OCI-M1 (cell line): Measurements from ENCODE around the gene MPST.
"Not testable (repeated sequence)": the region's sequence is repeated elsewhere in the genome, so short reads cannot be mapped to it uniquely, and the experiment has no call there.

Source experiments
- DNase-seq: peaks from one replicate; lab custom pipeline; 2025; lab: John Stamatoyannopoulos, UW

The MPST gene

DNA sequence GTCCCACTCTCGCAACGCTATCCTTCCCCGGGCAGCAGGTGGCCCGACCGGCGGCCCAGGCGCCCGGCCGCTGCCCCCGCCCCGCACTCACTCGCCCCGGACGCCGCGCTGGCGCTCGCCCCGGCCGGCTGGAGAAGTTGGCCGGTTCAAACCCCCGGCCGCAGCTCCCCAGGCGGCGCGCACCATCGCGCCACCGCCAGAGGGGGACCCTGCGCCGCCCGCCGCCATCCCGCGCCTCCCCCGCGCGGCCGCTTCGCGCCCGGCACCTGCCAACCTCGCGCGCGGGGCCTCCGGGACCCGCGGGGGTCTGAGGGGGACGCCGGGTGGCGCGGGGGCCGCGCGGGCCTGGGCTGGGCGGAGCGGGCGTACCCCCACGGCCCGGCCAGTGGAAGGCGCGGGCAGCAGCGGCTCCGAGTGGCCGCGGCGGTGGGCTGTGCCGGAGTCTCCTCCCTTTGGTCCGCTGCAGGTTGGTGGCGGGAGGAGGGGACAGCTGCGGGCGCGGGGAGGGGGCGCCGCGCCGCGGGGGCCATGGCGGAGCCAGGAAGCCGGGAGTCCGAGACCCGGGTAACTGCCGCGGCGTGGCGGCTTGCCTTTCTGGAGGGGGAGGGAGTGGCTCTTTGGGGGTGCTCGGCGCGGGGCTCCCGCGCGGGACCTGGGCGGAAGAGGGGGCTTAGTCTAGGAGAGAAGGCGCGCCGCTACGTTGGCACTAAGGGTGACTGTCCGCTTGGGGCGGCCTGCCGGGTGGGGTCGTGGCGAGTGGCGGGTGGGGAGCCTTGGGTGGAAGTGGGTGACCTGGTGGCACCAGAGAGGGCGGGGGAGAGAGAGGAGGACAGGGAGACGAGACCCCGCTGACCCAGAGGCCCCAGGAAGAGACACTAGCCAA, at the start of gene MPST, which contains the start of gene TST:
Gene MPST (plus strand): TSS at position 434 of the 883 bp plus-strand sequence. CDS start 95 bp downstream, at position 529.
Gene TST (minus strand): TSS at position 139 of the 883 bp plus-strand sequence. CDS start 715 bp downstream, outside the sequence.
- peak; percentile 79 for DNase-seq

DNA sequence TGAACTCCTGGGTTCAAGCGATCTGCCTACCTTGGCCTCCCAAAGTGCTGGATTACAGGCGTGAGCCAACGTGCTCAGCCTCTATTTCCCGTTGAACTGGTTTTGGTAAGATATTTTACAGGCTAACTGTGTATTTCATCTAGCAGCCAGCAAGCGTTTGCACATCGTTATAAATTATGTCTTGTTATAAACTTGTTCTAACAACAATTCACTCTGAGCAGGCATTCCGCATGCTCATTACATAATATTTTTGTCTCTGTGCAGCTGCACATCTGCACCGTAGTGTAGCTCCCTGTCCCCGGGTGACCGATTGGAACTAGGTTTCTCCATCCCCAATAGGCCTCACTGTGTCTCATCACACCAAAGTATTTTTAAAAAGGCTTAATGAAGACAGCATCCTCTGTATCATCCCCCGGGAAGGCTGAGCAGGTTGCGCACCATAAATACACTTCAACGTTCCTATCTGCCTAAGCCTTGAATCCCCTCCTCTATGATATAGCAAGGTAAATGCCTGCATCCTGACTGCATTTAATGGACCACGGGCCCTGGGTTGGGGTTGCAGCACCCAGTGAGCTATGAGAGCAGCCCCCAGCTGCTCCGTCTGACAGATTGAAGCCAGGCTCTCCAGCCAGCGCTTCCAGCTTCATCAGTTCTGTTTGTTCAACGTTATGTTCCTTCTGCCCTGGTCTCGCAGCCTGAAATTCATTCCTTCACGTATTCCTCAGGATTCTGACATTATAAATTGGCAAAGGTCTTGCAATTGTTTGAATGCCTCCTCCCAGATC, 48.0 kb upstream of the MPST start:
- no peak for DNase-seq

DNA sequence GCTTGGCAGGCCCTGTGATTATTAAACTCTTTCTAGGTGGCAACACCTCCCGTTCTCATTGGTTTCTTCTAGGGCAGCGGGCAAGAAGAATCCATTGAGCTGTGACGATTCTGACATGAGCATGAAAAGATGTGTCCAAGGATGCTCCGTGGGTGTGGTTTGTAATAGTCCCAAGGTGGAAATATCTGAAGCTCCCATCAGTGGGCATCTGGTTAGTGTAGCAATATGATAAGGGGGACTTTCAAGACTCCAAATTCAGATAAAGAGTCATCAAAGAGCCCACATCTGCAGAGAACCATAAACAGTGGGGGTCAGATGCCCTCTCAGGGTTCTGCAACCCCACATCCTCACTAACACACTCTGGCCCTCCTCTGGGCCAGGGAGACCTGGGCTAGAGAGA, 42.9 kb upstream of the MPST start:
- no peak for DNase-seq

DNA sequence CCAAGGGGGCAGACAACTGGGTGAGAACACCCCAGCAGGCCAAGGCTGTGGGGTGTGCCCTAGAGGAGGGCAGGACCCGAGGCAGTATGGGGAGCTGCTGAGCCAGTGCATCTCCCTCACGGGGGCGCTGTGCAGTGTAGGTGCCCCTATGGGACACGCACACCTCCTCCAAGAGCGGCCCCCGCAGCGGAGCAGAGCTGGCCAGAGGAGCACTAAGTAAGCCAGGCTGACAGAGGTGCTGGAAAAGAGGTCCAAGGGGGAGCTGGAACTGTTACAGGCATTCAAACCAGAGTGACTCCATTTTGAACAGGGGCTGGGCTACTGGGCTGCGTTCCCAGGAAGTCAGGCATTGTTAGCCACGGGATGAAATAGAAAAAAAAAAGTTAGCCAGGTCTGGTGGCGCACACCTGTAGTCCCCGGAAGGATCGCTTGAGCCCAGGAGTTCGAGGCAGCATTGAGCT, 42.1 kb upstream of the MPST start:
- peak; percentile 55 for DNase-seq

DNA sequence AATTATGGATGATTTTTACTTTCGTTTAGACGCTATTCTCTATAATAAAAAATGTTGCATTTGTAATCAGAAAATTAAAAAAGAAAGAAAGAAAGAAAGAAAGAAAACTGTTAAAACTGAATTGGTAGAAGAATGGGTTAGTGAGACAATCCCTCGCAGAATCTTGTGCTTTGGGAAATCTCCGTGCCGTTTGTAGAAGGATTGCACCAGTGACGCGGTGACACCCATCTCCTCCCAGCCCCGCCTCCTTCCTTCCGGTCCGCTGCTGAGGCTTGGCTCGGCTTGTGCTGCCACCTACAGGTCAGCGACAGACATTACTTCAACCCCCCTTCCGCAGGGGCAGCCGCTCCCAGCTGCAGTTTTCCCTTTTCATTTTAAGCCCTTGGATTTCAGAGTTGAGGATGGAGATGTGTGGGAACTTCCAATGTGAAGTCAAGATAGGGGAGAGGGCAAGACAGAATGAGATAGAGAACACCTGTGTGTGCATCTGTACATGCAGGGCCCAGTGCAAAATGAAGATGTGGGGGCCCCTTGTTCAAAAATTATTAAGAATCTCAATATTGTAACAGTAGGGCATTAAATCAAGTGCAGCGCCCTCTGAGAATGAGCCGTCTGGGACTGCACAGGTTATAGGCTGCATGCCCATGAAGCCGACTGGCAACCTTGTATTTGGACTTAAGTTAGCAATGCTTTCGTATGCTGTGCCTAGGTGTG, 41.4 kb upstream of the MPST start:
- DNase-seq: peak; percentile 95

DNA sequence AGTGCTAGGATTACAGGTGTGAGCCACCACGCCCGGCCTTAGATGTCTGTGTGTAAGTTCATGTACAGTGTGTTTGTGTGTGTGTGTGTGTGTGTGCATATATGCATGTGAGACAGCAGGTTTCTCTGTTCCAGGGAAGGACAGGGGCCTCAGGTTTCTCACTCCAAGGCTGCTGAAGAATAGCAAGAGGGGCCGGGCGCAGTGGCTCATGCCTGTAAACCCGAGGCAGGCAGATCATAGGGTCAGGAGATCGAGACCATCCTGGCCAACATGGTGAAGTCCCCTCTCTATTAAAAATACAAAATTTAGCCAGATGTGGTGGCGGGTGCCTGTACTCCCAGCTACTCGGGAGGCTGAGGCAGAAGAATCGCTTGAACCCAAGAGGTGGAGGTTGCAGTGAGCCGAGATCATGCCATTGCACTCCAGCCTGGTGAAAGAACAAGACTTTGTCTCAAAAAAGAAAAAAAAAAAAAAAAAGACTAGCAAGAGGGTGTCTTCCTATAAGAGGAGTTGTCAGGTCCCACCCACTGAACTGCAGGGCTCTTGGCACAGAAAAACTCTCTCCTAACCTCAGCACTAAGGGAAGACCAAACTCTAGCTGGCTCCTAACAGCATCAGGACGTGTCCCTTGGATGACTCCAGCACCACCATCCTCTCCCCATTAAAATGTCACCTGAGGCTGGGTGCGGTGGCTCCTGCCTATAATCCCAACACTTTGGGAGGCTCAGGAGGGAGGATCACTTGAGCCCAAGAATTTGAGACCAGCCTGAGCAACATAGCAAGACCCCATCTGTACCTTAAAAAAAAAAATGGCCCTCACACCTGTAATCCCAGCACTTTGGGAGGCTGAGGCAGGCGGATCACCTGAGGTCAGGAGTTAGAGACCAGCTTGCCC, 40.3 kb upstream of the MPST start:
- no peak for DNase-seq

DNA sequence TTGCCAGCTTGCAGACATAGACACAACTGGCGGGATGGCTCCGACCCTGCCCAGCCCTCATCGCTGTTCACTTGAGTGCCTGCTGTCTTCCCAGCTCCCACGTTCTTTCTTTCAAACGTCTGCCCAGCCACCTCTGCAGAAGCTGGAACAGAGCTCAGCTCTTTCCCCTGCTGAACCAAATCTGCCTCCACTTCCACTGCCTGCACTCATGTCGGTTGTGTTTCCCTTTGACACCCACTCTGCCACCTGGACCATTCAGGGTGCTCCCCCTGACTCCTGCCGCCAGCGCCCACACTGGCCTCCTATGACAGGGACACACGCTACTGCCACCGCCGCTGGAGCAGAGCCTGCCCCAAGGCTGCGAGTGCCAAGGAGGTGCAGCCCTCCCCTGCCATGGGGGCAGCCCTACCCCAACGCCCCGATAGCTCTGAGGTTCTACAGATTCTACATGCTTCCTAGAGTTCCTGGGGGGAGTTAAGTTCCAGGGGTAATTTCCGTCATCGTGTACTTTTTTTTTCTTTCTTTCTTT, 38.2 kb upstream of the MPST start:
- no peak for DNase-seq

DNA sequence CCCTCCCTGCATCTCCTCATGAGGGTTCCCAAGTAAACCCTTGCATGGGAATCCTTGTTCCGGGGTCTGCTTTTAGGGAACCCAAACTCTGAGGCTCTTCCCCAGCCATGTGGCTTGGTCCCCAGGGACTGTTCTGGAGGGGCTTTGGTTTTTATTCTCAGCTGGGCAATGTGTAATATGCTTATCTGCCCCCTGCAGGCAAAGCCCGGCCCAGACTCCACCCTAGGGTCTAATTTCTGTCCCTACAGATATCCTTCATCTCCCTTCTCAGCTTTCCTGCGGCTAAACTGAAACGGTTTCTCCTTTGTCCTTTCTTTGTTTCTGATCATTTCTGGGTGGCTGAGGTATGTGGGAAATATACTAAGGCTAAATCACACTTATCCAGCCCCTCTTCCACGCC, 37.4 kb upstream of the MPST start:
- DNase-seq: peak; percentile 94

DNA sequence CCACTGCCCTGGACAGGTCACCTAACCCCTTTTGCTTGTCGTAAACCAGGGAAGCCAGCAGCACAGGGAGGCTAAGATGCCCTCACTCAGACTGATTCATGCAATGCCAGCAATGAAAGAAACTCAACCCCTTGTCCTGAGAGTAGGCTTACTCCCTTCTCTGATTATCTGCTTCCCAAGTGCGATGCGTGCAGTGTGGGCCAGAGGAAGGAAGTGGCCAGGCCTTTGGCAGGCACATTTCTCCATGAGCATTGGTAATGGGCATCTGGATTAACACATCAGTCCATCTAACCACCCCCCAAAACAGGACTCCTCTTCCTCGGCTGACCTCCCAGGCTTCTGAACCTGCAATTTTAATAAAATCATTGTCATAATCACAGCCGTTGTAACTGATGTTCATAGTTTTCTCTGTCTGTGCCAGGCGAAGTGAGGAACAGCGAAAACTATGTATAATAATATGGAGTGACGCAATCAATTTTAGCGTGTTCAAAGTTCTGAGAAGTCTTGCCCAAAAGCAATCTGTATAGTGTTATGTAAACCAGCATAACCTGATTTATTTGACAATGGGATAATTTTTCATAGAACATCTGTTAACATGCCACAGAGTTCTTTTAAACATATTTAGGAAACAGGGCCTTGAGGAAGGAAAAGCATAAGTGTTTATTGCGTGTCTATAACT, 34.2 kb upstream of the MPST start:
- no peak for DNase-seq

DNA sequence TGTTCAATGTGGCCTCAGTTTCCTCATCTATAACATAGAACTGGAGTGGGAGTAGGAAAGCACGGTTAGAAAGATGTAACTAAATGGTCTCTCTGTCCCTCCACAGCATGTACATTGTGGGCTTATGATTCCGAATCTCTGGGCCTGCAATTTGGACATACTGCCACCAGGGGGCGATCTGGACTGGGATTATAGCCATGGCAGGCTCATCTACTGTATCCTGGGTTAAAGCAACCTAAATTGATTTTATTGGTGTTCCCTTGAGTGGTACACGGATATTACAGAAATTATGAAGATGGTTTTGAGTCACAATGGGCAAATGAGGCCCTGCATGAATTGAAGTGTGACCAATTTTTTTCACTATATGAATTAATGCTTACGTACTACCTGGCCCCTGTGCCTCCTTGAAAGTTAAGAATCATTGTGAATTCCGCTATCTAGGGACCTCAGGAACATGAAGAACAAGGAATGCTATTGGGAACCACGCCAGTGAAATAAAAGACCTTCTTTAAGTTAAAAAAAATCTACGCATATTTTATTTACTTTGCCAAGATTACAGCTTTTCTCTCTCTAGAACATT, 33.2 kb upstream of the MPST start:
- peak; percentile 73 for DNase-seq

DNA sequence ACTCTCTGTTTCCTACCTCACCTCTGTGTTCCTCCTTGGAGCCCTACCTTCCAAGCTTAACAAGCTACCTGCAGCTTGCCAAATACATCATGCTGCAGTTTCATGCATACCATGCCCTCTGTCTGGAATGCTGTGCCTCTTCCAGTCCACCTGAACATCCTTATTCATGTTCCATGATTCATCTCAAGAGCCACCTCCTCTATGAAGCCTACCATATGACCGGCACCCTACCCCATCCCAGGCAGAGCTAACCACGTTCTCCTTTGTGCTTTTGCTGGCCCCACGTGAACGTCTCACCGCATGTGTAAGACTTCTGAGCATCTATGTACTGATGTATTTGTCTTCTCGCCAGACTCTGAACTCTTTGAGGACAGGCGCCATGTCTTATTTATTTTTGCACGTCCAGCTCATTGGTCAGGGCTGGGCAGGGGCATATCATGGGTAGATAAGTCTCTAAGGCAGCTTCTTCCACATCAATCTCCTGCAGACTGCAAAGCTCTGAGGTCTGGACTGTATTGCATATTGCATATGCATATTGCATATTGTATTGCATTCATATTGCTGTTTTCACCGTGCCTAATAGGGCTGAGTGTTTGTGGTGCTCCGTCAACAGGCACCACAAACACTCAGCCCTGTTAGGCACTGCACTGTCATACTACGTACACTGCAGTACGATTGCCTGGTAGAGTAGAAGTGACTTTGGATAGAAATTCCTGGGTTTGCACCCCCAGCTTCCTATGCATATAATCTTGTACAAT, 31.3 kb upstream of the MPST start:
- no peak for DNase-seq

DNA sequence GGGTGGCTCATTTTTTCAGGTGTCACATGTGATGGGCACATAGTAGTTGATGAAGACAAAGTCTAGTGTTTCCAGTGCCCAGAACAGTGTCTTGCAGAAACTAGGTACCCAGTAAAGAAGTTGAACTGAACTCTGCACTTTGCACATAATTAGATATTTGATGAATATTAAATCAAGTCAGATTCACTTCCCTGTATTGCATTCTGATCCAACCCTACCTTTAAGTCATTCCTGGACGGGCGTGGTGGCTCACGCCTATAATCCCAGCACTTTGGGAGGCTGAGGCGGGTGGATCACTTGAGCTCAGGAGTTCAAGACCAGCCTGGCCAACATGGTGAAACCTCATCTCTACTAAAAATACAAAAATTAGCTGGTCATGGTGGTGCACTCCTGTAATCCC, 30.5 kb upstream of the MPST start:
- DNase-seq: not testable (repeated sequence)

DNA sequence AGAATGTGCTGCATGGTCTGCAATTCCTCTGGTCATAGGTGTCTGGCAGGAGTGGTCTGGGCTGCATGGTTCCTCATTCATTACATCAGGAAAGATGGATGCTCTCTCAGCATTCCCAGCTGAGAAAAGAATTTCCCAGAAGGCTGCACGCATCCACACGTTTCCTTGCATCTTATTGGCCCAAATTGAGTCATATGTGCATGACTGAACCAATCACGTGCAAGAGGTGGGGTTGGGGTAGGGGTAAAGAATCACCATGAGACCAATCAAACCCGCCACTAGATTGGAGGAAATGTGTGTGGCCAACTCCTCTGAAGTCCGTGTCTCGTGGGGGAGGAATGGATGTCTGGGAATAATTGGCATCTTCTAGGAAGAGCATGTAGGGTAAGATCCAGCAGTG, 29.1 kb upstream of the MPST start:
- DNase-seq: no peak

DNA sequence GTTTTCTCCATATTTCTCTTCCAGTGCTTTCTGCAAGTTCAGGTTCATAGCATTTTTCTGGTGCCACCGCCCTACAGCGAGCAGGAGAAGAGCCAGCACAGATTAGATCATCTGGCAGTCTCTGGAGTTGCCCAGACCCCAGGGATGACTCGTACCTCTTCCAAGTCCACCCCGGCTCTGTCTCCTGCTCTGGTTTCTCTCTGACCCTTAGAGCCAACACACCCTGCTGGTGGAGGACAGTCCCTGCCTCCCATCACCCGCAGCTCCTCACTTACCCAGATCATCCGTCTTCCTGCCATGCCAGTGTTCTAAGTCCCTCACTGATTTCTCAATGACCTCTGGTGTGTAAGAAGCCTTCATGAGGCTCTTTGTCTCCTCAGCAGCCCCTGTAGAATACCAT, 28.3 kb upstream of the MPST start:
- DNase-seq: no peak

DNA sequence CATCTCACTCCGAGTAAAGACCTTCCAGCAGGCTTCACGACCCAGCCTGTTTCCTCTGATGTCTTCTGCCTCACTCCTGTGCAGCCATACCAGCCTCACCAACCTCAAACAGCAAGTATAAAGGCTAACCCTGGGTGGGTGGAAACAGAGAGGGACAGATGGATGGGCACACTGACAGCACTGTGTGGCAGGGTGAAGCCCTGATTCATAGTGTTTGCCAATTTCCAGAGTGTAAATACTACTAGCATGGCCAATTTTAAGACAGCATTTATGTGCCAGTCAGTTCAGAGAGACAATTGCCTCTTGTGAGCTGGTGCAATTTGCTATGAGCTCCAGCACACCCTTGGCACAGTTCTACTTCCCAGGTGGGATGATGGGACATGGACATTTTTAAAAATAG, 21.8 kb upstream of the MPST start:
- no peak for DNase-seq

DNA sequence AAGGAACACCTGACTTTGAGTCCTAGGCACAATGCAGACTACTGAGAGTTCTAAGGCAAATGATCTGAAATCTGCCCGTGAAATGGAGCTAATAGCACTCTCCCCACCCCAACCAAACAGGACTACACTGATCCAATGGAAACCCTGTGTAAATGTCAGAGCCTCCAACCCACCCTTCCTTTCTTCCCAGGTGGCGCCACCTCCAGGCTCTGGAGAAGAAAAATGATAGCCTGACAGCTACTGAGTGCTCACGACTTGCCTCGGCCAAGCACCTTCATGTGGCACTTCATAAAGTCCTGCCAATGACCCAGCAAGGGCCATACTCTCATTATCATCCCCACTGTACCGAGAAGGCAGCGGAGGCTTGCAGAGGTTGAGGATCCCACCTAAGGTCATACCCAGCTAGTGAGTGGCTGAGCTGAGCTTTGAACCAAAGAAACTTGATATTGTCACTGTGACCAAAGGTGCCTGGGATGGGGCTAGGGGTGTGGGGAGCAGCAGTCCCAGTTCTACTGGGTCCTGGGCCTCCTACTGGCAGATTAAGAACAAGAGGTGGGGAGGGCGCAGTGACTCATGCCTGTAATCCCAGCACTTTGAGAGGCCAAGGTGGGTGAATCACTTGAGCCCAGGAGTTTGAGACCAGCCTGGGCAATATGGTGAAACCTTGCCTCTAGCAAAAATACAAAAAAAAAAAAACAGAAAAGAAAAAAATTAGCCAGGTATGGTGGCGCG, 20.8 kb upstream of the MPST start:
- DNase-seq: peak; percentile 37

DNA sequence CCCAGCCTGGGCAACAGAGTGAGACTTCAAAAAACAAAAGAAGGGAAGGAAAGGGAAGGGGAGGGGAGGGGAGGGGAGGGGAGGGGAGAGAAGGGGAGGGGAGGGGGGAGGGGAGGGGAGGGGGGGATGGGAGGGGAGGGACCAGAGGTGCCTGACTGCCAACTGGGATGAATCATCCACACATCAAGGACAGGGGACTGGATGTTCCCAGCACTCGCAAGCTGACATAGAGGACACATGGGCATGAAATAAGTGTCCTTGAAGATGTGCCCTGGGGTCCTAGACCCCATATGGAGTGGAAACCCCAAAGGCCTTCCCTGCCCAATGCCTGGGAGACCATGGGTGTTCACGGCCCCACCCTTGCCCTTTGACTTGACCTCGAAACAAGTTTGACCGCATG, 20.1 kb upstream of the MPST start:
- no peak for DNase-seq

DNA sequence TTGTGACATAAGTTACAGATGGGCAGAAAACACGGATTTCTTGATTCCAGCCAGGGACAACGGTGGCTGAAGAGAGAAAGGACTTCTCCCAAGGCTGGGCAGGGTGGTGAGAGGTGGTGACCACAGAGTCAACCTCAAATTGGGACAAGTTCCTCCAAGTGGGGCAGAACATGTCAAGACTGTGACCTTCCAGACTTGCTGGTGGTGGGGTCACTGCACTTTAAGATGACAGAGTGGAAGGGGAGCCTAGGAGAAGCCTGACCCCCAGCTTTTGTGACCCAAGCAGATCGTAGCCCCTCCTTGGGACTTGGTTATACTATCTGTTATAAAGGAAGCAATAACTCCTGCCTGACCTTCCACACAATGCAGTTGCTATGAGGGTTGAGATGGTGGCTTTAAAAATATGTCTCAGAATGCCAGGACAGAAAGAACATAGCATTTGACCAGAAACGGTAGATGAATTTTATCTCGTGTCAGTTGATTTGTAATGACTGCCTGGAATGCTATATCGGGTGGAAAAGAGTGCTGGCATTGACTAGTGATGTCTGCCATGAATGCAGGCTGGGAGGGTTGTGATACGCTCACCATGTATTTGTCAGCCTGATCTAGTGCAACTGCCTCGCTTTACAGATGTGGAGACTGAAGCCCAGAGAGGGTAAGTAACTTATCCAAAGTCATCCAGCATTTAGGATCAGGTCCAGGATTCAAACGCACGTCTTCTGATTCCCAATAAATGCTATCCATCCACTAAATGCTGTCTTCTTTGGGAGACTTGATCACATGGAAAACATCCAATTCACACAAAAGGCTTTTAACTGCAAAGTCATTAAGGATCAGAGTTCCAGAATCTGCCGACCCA, 18.6 kb upstream of the MPST start:
- no peak for DNase-seq
